CD14-positive monocyte (primary cell): ENCODE results near the gene SLC22A17. TPM values are rescaled to one million over a fixed set of nuclear protein-coding genes. Genes with fewer than 3 reads are reported as not detected.
A peak's percentile ranks its signal among the peaks of the same experiment; 100 is the strongest.

Source experiments
- DNase-seq, 3 donors: peaks; one replicate each; pipeline ENCODE4 v3.0.0-alpha.2; 2011 to 2022
- H2AFZ ChIP-seq: 2 replicates; pipeline ENCODE4 v1.6.0; 2012; ENCODE audit warnings: mild to moderate bottlenecking, low read depth, low read length, inconsistent platforms; ENCODE audit not compliant: insufficient read depth, poor library complexity, severe bottlenecking
- H3K27ac ChIP-seq, 2 donors: 1 replicate in 1 of 2; 2 replicates in 1 of 2; pipeline ENCODE4 v1.5.1; 2012 to 2013; ENCODE audit warnings: low read length in 2 of 2, control low read depth in 1 of 2, inconsistent platforms in 1 of 2, low read depth in 1 of 2, mild to moderate bottlenecking in 1 of 2
- H3K27me3 ChIP-seq, 2 donors: one replicate each; pipeline versions ENCODE4 v1.6.0 to v1.6.1; 2011 to 2013; ENCODE audit warnings: low read length in 2 of 2; ENCODE audit not compliant: control insufficient read depth in 2 of 2, insufficient read depth in 2 of 2
- H3K36me3 ChIP-seq, 2 donors: replicated peaks in 1 of 2; 1 replicate in 1 of 2; 2 replicates in 1 of 2; pipeline versions ENCODE4 v1.5.1 to v1.6.1; 2012 to 2013; ENCODE audit warnings: low read length in 2 of 2, control low read depth in 1 of 2, inconsistent platforms in 1 of 2, mild to moderate bottlenecking in 1 of 2; ENCODE audit not compliant: insufficient read depth in 2 of 2, control insufficient read depth in 1 of 2
- H3K4me1 ChIP-seq, 2 donors: 1 replicate in 1 of 2; 2 replicates in 1 of 2; pipeline versions ENCODE4 v1.5.1 to v1.6.1; 2012 to 2013; ENCODE audit warnings: low read length in 2 of 2, control low read depth in 1 of 2, inconsistent platforms in 1 of 2, mild to moderate bottlenecking in 1 of 2, moderate library complexity in 1 of 2; ENCODE audit not compliant: insufficient read depth in 2 of 2, control insufficient read depth in 1 of 2
- H3K4me2 ChIP-seq: replicated peaks from 2 replicates; pipeline ENCODE3; 2012; ENCODE audit warnings: low read length, moderate library complexity, mild to moderate bottlenecking; ENCODE audit not compliant: poor library complexity, severe bottlenecking; ENCODE audit errors: extremely low read depth
- H3K4me3 ChIP-seq, 3 experiments: fragments of 200-600 bp in 1 of 3; sonication (generic) in 1 of 3; replicated peaks in 1 of 3; 1 replicate in 2 of 3; 2 replicates in 1 of 3; pipeline ENCODE4 v1.5.1; 2011 to 2013; ENCODE audit warnings: low read length in 3 of 3, mild to moderate bottlenecking in 3 of 3, control low read depth in 2 of 3, low read depth in 2 of 3, inconsistent platforms in 1 of 3, moderate library complexity in 1 of 3
- H3K79me2 ChIP-seq: 2 replicates; pipeline ENCODE4 v1.6.0; 2012; ENCODE audit warnings: mild to moderate bottlenecking, control low read depth, inconsistent platforms, low read length, moderate library complexity; ENCODE audit not compliant: insufficient read depth
- H3K9ac ChIP-seq: 2 replicates; pipeline ENCODE4 v1.6.0; 2017; ENCODE audit warnings: low read length, mild to moderate bottlenecking; ENCODE audit not compliant: insufficient read depth, poor library complexity, severe bottlenecking
- H3K9me3 ChIP-seq, 2 donors: replicated peaks in 1 of 2; 1 replicate in 1 of 2; 2 replicates in 1 of 2; pipeline versions ENCODE4 v1.5.1 to v1.6.1; 2012 to 2013; ENCODE audit warnings: low read length in 2 of 2, control low read depth in 1 of 2; ENCODE audit not compliant: control insufficient read depth in 1 of 2, insufficient read depth in 1 of 2
- H4K20me1 ChIP-seq: 2 replicates; pipeline ENCODE4 v1.6.0; 2012; ENCODE audit warnings: mild to moderate bottlenecking, low read length, control low read depth, moderate library complexity; ENCODE audit not compliant: insufficient read depth
- H3K27ac Mint-ChIP-seq, 7 donors: one replicate each; pipeline ENCODE4 v1.8.0; 2020; ENCODE audit warnings: mild to moderate bottlenecking in 7 of 7, mixed read lengths in 7 of 7, moderate library complexity in 6 of 7, inconsistent platforms in 2 of 7
- H3K27me3 Mint-ChIP-seq, 3 donors: one replicate each; pipeline ENCODE4 v1.8.0; 2021 to 2022; ENCODE audit warnings: low read depth in 3 of 3, mild to moderate bottlenecking in 3 of 3, mixed read lengths in 3 of 3, moderate library complexity in 3 of 3, inconsistent platforms in 1 of 3
- H3K36me3 Mint-ChIP-seq, 2 donors: one replicate each; pipeline ENCODE4 v1.8.0; 2020; ENCODE audit warnings: mixed read lengths in 2 of 2, inconsistent platforms in 1 of 2, mild to moderate bottlenecking in 1 of 2
- H3K4me1 Mint-ChIP-seq: one replicate; pipeline ENCODE4 v1.8.0; 2020; ENCODE audit warnings: mild to moderate bottlenecking, mixed read lengths
- H3K4me3 Mint-ChIP-seq, 2 donors: one replicate each; pipeline ENCODE4 v1.8.0; 2020; ENCODE audit warnings: mild to moderate bottlenecking in 2 of 2, mixed read lengths in 2 of 2, moderate library complexity in 1 of 2
- H3K9me3 Mint-ChIP-seq, 7 donors: one replicate each; pipeline ENCODE4 v1.8.0; 2020 to 2022; ENCODE audit warnings: mixed read lengths in 7 of 7, mild to moderate bottlenecking in 6 of 7, moderate library complexity in 6 of 7, inconsistent platforms in 2 of 7
- WGBS: methylation state at CpG from one replicate; pipeline ENCODE4 v1.1.5; 2013; ENCODE audit warnings: missing lambda C conversion rate; ENCODE audit not compliant: insufficient coverage; 5-methylcytosine and 5-hydroxymethylcytosine counted together
- intact Hi-C, 2 donors: fragments of 100-400 bp; cut with micrococcal nuclease; formaldehyde crosslinking; loops; one replicate each; pipeline versions ENCODE4 v1.15.0 to v1.15.1; 2023
- polyA plus RNA-seq, 3 donors: library from polyadenylated mRNA; depleted of rRNA in 1 of 3; unstranded in 2 of 3; stranded (reverse) in 1 of 3; fragments of 300-500 nt in 2 of 3; fragments of >200 nt in 1 of 3; fragmentation: Illumina TruSeq in 2 of 3; gene quantifications; 1 replicate in 2 of 3; 2 replicates in 1 of 3; pipeline ENCODE4 v1.2.3, GENCODE V29; 2012 to 2021
- TF ChIP-seq, protein P1 (sequence below): fragments of 200-600 bp; IDR thresholded peaks from one replicate; pipeline ENCODE4 v1.8.0; 2022; ENCODE audit warnings: antibody characterized with exemption, mild to moderate bottlenecking

SLC22A17 gene
- polyA plus RNA-seq, 3 donors = not detected

DNA sequence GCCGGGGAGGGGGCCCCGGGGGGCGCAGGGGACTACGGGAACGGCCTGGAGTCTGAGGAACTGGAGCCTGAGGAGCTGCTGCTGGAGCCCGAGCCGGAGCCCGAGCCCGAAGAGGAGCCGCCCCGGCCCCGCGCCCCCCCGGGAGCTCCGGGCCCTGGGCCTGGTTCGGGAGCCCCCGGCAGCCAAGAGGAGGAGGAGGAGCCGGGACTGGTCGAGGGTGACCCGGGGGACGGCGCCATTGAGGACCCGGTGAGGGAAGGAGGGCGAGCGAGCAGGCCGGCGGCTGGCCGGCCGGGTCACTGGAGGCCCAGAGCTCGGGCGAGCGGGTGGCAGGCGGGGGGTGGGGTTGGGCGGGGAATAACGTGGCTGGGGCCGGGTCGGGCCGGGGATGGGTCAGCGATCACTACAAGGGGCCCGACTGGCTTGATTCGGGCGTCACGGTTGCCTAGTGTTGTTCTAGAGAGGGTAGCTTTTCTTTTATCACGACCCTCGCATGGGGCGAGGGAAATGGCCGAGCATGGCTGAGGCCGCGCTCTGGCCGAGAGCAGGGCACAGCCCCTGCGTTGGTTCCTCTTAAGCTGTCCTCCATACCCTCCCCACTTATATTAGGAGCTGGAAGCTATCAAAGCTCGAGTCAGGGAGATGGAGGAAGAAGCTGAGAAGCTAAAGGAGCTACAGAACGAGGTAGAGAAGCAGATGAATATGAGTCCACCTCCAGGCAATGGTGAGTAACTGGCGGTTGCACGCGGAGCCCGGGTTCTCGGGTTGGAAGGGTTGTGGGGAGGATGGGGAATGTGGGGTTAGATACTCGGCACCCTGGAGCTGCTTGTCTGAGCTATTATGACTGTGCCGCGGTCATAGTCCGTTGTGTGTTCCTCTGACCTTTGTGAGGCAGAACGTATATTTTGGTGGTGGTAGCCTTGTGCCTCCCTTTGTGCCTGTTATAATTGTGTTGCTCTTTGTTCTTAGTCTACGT is 30.8 kb downstream of the SLC22A17 start:
- Histone ChIP-seq H3K27me3 (no peaks in the 10 kb centered on the region), H3K4me2 (peak overlapping the region; percentile 84), H3K27ac (peak overlapping the region; percentile 86 to 93), H3K9ac (peak overlapping the region; percentile 94), H2AFZ (peak overlapping the region; percentile 78), H3K9me3 (no peaks in the 10 kb centered on the region), H3K79me2 (peaks cover 27% of the 10 kb centered on the region), H4K20me1 (peaks cover 24% of the 10 kb centered on the region), H3K4me1 (peaks cover 23 to 24% of the 10 kb centered on the region in 2 donors), H3K36me3 (peaks cover 27 to 37% of the 10 kb centered on the region in 2 donors), H3K4me3 (peak overlapping the region; percentile 74 to 92 (median 92))
- H3K9me3 Mint-ChIP-seq = peaks cover 0 to 3% (median 0%) of the 10 kb centered on the region in 7 donors
- TF ChIP-seq, protein P1, sequence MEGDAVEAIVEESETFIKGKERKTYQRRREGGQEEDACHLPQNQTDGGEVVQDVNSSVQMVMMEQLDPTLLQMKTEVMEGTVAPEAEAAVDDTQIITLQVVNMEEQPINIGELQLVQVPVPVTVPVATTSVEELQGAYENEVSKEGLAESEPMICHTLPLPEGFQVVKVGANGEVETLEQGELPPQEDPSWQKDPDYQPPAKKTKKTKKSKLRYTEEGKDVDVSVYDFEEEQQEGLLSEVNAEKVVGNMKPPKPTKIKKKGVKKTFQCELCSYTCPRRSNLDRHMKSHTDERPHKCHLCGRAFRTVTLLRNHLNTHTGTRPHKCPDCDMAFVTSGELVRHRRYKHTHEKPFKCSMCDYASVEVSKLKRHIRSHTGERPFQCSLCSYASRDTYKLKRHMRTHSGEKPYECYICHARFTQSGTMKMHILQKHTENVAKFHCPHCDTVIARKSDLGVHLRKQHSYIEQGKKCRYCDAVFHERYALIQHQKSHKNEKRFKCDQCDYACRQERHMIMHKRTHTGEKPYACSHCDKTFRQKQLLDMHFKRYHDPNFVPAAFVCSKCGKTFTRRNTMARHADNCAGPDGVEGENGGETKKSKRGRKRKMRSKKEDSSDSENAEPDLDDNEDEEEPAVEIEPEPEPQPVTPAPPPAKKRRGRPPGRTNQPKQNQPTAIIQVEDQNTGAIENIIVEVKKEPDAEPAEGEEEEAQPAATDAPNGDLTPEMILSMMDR = no peak
- H3K27me3 Mint-ChIP-seq = peaks cover 0 to 2% (median 0%) of the 10 kb centered on the region in 3 donors
- under 1% methylated on average over 30 of the region's 64 CpGs for WGBS
- H3K4me3 Mint-ChIP-seq = peak overlapping the region; percentile 90 to 92
- peaks cover 25% of the 10 kb centered on the region for H3K4me1 Mint-ChIP-seq
- H3K36me3 Mint-ChIP-seq = peaks cover 39 to 42% of the 10 kb centered on the region in 2 donors
- H3K27ac Mint-ChIP-seq = peak overlapping the region; percentile 94 to 98 (median 96)
- peak; percentile 28 to 58 (median 37) for DNase-seq
- intact Hi-C loops = loop anchor here (1.0 to 10.0 kb wide), 8 partner anchors 15 to 243 kb away; partner anchors contain the start of genes HOMEZ (in 2 of the 2), ACIN1 (in 1 of the 2), AP1G2 (in 1 of the 2) and BCL2L2 (in 1 of the 2)
